ENCODE measurements around the gene TP53I3. TPM values are rescaled to one million over a fixed set of nuclear protein-coding genes. Genes with fewer than 3 reads are reported as not detected.
A peak's percentile ranks its signal among the peaks of the same experiment; 100 is the strongest.
"Not testable (repeated sequence)": the region's sequence is repeated elsewhere in the genome, so short reads cannot be mapped to it uniquely, and the experiment has no call there.

Gene TP53I3
- polyA plus RNA-seq, 6 donors from 2014 or later: 0.65 to 2.7 (median 1.2) TPM; not detected in 1

GRCh38 chr2:24110660-24111303 is 26.1 kb upstream of the TP53I3 start:
- H3K4me1 Mint-ChIP-seq: peaks cover 0 to 3% (median under 1%) of the 10 kb centered on the region in 3 donors
- no peak for ATAC-seq (ENCODE audit: low read depth in 2 of 2)
- H3K4me3 Mint-ChIP-seq: peak overlapping the region in 1 of 8 donors; percentile 31
- peaks cover under 1 to 18% of the 10 kb centered on the region in 2 donors for H3K36me3 Mint-ChIP-seq
- peaks cover 5 to 32% (median 20%) of the 10 kb centered on the region in 7 donors for H3K9me3 Mint-ChIP-seq
- no peaks in the 10 kb centered on the region for H3K27me3 Mint-ChIP-seq
- peak overlapping the region in 1 of 6 donors; percentile 60 for H3K27ac Mint-ChIP-seq
- no peak for DNase-seq

GRCh38 chr2:24109431-24109830 is 24.8 kb upstream of the TP53I3 start:
- H3K27ac Mint-ChIP-seq; DNase-seq; ATAC-seq (ENCODE audit: low read depth in 2 of 2); H3K4me3 Mint-ChIP-seq; H3K27me3 Mint-ChIP-seq: not testable (repeated sequence)
- peaks cover 5 to 39% (median 24%) of the 10 kb centered on the region in 7 donors for H3K9me3 Mint-ChIP-seq
- H3K4me1 Mint-ChIP-seq: peaks cover 11 to 14% (median 13%) of the 10 kb centered on the region in 3 donors
- H3K36me3 Mint-ChIP-seq: peaks cover 4 to 26% of the 10 kb centered on the region in 2 donors

- H3K27me3 Mint-ChIP-seq: no peaks in the 10 kb centered on the region
- no peak overlapping the region for H3K4me3 Mint-ChIP-seq
- peaks cover 5 to 39% (median 24%) of the 10 kb centered on the region in 7 donors for H3K9me3 Mint-ChIP-seq
- peaks cover 15 to 26% (median 24%) of the 10 kb centered on the region in 3 donors for H3K4me1 Mint-ChIP-seq
- no peak overlapping the region for H3K27ac Mint-ChIP-seq
- peaks cover 4 to 26% of the 10 kb centered on the region in 2 donors for H3K36me3 Mint-ChIP-seq
- ATAC-seq (ENCODE audit: low read depth in 2 of 2): no peak
- no peak for DNase-seq
Observed at GRCh38 chr2:24107336-24107735, 22.7 kb upstream of the TP53I3 start.

DNA sequence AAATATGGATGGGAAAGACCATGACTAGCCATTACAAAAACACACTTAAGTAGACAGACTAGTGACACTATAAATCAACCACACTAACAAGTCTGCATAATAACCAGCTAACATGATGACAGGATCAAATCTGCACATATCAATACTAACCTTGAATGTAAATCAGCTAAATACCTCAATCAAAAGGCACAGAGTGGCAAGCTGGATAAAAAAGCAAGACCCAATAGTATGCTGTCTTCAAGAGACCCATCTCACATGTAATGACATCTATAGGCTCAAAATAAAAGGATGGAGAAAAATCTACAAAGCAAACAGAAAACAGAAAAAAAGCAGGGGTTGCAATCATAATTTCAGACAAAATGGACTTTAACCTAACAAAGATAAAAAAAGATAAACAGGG is 22.2 kb upstream of the TP53I3 start:
- no peak for ATAC-seq (ENCODE audit: low read depth in 2 of 2)

DNA sequence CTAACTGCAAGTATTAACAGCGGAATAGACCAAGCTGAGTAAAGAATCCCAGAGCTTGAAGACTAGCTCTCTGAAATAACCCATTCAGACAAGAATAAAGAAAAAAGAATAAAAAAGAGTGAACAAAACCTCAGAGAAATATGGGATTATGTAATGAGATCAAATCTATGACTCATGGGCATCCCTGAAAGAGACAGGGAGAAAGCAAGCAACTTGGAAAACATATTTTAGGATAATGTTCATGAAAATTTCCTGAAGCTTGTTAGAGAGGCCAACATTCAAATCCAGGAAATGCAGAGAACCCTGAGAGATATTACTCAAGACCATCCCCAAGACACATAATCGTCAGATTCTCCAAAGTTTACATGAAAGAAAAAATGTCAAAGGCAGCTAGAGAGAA is 21.2 kb upstream of the TP53I3 start:
- peaks cover 15 to 26% (median 24%) of the 10 kb centered on the region in 3 donors for H3K4me1 Mint-ChIP-seq
- H3K27me3 Mint-ChIP-seq: no peaks in the 10 kb centered on the region
- ATAC-seq (ENCODE audit: low read depth in 2 of 2) (no peak), DNase-seq (no peak)
- H3K4me3 Mint-ChIP-seq: no peak overlapping the region
- H3K9me3 Mint-ChIP-seq: peaks cover 5 to 39% (median 24%) of the 10 kb centered on the region in 7 donors
- peak overlapping the region in 1 of 6 donors; percentile 76 for H3K27ac Mint-ChIP-seq
- peaks cover 4 to 26% of the 10 kb centered on the region in 2 donors for H3K36me3 Mint-ChIP-seq

More for the DNA sequence above, 22.2 kb upstream of the TP53I3 start:
- H3K27me3 Mint-ChIP-seq: no peaks in the 10 kb centered on the region
- H3K27ac Mint-ChIP-seq: peak overlapping the region in 1 of 6 donors; percentile 9
- no peak for DNase-seq
- peaks cover 15 to 26% (median 24%) of the 10 kb centered on the region in 3 donors for H3K4me1 Mint-ChIP-seq
- peaks cover 4 to 26% of the 10 kb centered on the region in 2 donors for H3K36me3 Mint-ChIP-seq
- no peak overlapping the region for H3K4me3 Mint-ChIP-seq
- peaks cover 5 to 39% (median 24%) of the 10 kb centered on the region in 7 donors for H3K9me3 Mint-ChIP-seq

GRCh38 chr2:24104906-24105305 is 20.3 kb upstream of the TP53I3 start:
- Mint-ChIP-seq H3K4me3 (peak overlapping the region in 5 of 8 donors; percentile 53 to 83 (median 69)), H3K9me3 (peaks cover 5 to 39% (median 24%) of the 10 kb centered on the region in 7 donors), H3K27ac (peak overlapping the region; percentile 48 to 85 (median 70)), H3K4me1 (peaks cover 15 to 26% (median 24%) of the 10 kb centered on the region in 3 donors), H3K36me3 (peaks cover 4 to 26% of the 10 kb centered on the region in 2 donors), H3K27me3 (no peaks in the 10 kb centered on the region)
- no peak for DNase-seq
- ATAC-seq (ENCODE audit: low read depth in 2 of 2): peak; percentile 66 to 70

- ATAC-seq (ENCODE audit: low read depth in 2 of 2): no peak
- H3K4me3 Mint-ChIP-seq: peak overlapping the region in 3 of 8 donors; percentile 22 to 80 (median 65)
- H3K36me3 Mint-ChIP-seq: peaks cover 4 to 26% of the 10 kb centered on the region in 2 donors
- no peaks in the 10 kb centered on the region for H3K27me3 Mint-ChIP-seq
- H3K4me1 Mint-ChIP-seq: peaks cover 15 to 26% (median 24%) of the 10 kb centered on the region in 3 donors
- peak overlapping the region in 1 of 6 donors; percentile 62 for H3K27ac Mint-ChIP-seq
- no peak for DNase-seq
- H3K9me3 Mint-ChIP-seq: peaks cover 5 to 34% (median 19%) of the 10 kb centered on the region in 7 donors
Observed at GRCh38 chr2:24104110-24104650, 19.5 kb upstream of the TP53I3 start.

- peaks cover 2 to 26% (median 15%) of the 10 kb centered on the region in 7 donors for H3K9me3 Mint-ChIP-seq
- no peak for ATAC-seq (ENCODE audit: low read depth in 2 of 2)
- no peaks in the 10 kb centered on the region for H3K27me3 Mint-ChIP-seq
- H3K4me3 Mint-ChIP-seq: no peak overlapping the region
- H3K27ac Mint-ChIP-seq: no peak overlapping the region
- no peak for DNase-seq
- H3K4me1 Mint-ChIP-seq: peaks cover 15 to 30% (median 26%) of the 10 kb centered on the region in 3 donors
- H3K36me3 Mint-ChIP-seq: peaks cover 4 to 29% of the 10 kb centered on the region in 2 donors
Observed at GRCh38 chr2:24102677-24103076, 18.0 kb upstream of the TP53I3 start.

GRCh38 chr2:24101992-24102391 is 17.4 kb upstream of the TP53I3 start:
- H3K27ac Mint-ChIP-seq: no peak overlapping the region
- ATAC-seq (ENCODE audit: low read depth in 2 of 2) (no peak), DNase-seq (no peak)
- H3K4me3 Mint-ChIP-seq: no peak overlapping the region
- H3K4me1 Mint-ChIP-seq: peaks cover 15 to 30% (median 26%) of the 10 kb centered on the region in 3 donors
- H3K27me3 Mint-ChIP-seq: no peaks in the 10 kb centered on the region
- H3K36me3 Mint-ChIP-seq: peaks cover 4 to 22% of the 10 kb centered on the region in 2 donors
- peaks cover 0 to 21% (median 10%) of the 10 kb centered on the region in 7 donors for H3K9me3 Mint-ChIP-seq

DNA sequence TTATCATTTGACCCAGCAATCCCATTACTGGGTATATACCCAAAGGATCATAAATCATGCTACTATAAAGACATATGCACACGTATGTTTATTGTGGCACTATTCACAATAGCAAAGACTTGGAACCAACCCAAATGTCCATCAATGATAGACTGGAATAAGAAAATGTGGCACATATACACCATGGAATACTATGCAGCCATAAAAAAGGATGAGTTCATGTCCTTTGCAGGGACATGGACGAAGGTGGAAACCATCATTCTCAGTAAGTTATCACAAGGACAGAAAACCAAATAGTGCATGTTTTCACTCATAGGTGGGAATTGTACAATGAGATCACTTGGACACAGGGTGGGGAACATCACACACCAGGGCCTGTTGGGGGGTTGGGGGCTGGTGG is 16.1 kb upstream of the TP53I3 start:
- H3K4me1 Mint-ChIP-seq: peaks cover 15 to 29% (median 26%) of the 10 kb centered on the region in 3 donors
- not testable (repeated sequence) for ATAC-seq (ENCODE audit: low read depth in 2 of 2); H3K27ac Mint-ChIP-seq; H3K4me3 Mint-ChIP-seq; H3K27me3 Mint-ChIP-seq; DNase-seq
- peaks cover 0 to 13% (median 5%) of the 10 kb centered on the region in 7 donors for H3K9me3 Mint-ChIP-seq
- peaks cover 12 to 23% of the 10 kb centered on the region in 2 donors for H3K36me3 Mint-ChIP-seq

DNA sequence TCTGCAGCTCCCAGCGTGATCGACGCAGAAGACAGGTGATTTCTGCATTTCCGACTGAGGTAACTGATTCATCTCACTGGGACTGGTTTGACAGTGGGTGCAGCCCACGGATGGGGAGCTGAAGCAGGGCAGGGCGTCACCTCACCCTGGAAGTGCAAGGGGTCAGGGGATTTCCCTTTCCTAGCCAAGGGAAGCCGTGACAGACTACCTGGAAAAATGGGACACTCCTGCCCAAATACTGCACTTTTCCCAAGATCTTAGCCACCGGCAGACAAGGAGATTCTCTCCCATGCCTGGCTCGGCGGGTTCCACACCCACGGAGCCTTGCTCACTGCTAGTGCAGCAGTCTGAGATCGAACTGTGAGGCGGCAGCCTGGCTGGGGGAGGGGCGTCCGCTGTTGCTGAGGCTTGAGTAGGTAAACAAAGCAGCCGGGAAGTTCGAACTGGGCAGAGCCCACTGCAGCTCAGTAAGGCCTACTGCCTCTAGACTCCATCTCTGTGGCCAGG is 10.6 kb upstream of the TP53I3 start:
- not testable (repeated sequence) for ATAC-seq (ENCODE audit: low read depth in 2 of 2); H3K9me3 Mint-ChIP-seq; H3K4me1 Mint-ChIP-seq; H3K27me3 Mint-ChIP-seq; DNase-seq; H3K27ac Mint-ChIP-seq
- Mint-ChIP-seq H3K4me3 (peak overlapping the region in 1 of 8 donors; percentile 10), H3K36me3 (peaks cover 8 to 15% of the 10 kb centered on the region in 2 donors)

DNA sequence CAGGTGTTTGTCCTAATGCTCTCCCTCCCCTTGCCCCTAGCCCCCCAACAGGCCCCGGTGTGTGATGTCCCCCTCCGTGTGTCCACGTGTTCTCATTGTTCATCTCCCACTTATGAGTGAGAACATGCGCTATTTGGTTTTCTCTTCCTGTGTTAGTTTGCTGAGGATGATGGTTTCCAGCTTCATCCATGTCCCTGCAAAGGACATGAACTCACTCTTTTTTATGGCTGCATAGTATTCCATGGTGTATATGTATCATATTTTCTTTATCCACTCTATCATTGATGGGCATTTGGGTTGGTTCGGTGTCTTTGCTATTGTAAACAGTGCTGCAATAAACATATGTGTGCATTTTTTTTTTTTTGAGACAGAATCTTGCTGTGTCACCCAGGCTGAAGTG is 8.6 kb upstream of the TP53I3 start:
- H3K36me3 Mint-ChIP-seq: peaks cover 8 to 13% of the 10 kb centered on the region in 2 donors
- not testable (repeated sequence) for H3K4me3 Mint-ChIP-seq

GRCh38 chr2:24088821-24089359 is 4.3 kb upstream of the TP53I3 start:
- H3K27me3 Mint-ChIP-seq: no peaks in the 10 kb centered on the region
- DNase-seq (no peak), ATAC-seq (ENCODE audit: low read depth in 2 of 2) (no peak)
- H3K4me3 Mint-ChIP-seq: no peak overlapping the region
- no peak overlapping the region for H3K27ac Mint-ChIP-seq
- H3K9me3 Mint-ChIP-seq: peaks cover 0 to 2% (median 0%) of the 10 kb centered on the region in 7 donors
- peaks cover 3 to 11% (median 8%) of the 10 kb centered on the region in 3 donors for H3K4me1 Mint-ChIP-seq
- H3K36me3 Mint-ChIP-seq: no peaks in the 10 kb centered on the region

More for the DNA sequence above, 8.6 kb upstream of the TP53I3 start:
- H3K27me3 Mint-ChIP-seq; H3K27ac Mint-ChIP-seq; ATAC-seq (ENCODE audit: low read depth in 2 of 2); H3K4me1 Mint-ChIP-seq; DNase-seq; H3K9me3 Mint-ChIP-seq: not testable (repeated sequence)
